ENCODE measurements around the gene PEX6. TPM values are rescaled to one million over a fixed set of nuclear protein-coding genes. Genes with fewer than 3 reads are reported as not detected.

The PEX6 gene
- 25.9 and 46.8 TPM in 2 replicates for total RNA-seq

GRCh38 chr6:42978839-42979522 is at the start of gene PEX6:
PEX6 (minus strand) TSS chr6:42979181; CDS start chr6:42979150, 31 bp downstream.

GRCh38 chr6:43021270-43022047 is 42.5 kb upstream of the PEX6 start, which contains the start of gene RRP36:
RRP36 (plus strand) TSS chr6:43021623; CDS start chr6:43021655, 32 bp downstream.

GRCh38 chr6:43013843-43014433 is 35.0 kb upstream of the PEX6 start, which contains the start of the genes KLHDC3 and MEA1:
KLHDC3 (plus strand) TSS chr6:43014249; CDS start chr6:43017193, 2,944 bp downstream.
MEA1 (minus strand) TSS chr6:43013946; CDS start chr6:43013813, 133 bp downstream.

GRCh38 chr6:42984001-42984923 is 5.3 kb upstream of the PEX6 start, which contains the start of gene PPP2R5D:
PPP2R5D (plus strand) TSS chr6:42984570; CDS start chr6:42984678, 108 bp downstream.

GRCh38 chr6:42960243-42961019 is 18.6 kb downstream of the PEX6 start, which contains the start of gene GNMT:
GNMT (plus strand) TSS chr6:42960754; CDS start chr6:42960768, 14 bp downstream.

GRCh38 chr6:42928986-42929820 is 49.8 kb downstream of the PEX6 start, which contains the start of gene CNPY3:
CNPY3 (plus strand) TSS chr6:42929480; CDS start chr6:42929571, 91 bp downstream.

GRCh38 chr6:42915732-42916131 is 63.2 kb downstream of the PEX6 start, which contains the start of gene PTCRA:
PTCRA (plus strand) TSS chr6:42916053; CDS start chr6:42916070, 17 bp downstream.

Other genes starting within 250 kb of the PEX6 start
- gene TBCC, start 233.1 kb downstream of the PEX6 start, total RNA-seq, result 29.9 and 42.6 TPM in 2 replicates
- 2.9 and 5.4 TPM in 2 replicates for gene BICRAL, start 197.1 kb downstream of the PEX6 start, total RNA-seq
- gene RPL7L1, start 99.6 kb downstream of the PEX6 start, total RNA-seq, result 162 and 174 TPM in 2 replicates
- gene PTCRA, start 63.1 kb downstream of the PEX6 start, total RNA-seq, result 0.19 TPM in 1 of 2 replicates, not detected in the other
- gene CNPY3, start 49.7 kb downstream of the PEX6 start, total RNA-seq, result 38.3 and 44.8 TPM in 2 replicates
- 0.19 TPM in 1 of 2 replicates, not detected in the other for gene GNMT, start 18.4 kb downstream of the PEX6 start, total RNA-seq
- 39.7 and 47.4 TPM in 2 replicates for gene PPP2R5D, start 5.4 kb upstream of the PEX6 start, total RNA-seq
- gene MEA1, start 34.8 kb upstream of the PEX6 start, total RNA-seq, result 65.1 and 125 TPM in 2 replicates
- 64.8 and 107 TPM in 2 replicates for gene KLHDC3, start 35.1 kb upstream of the PEX6 start, total RNA-seq
- gene RRP36, start 42.4 kb upstream of the PEX6 start, total RNA-seq, result 64.3 and 147 TPM in 2 replicates
- 41.0 and 52.4 TPM in 2 replicates for gene CUL7, start 74.7 kb upstream of the PEX6 start, total RNA-seq
- 15.2 and 32.8 TPM in 2 replicates for gene MRPL2, start 80.3 kb upstream of the PEX6 start, total RNA-seq
- gene KLC4, start 80.5 kb upstream of the PEX6 start, total RNA-seq, result 11.5 and 19.4 TPM in 2 replicates
- gene PTK7, start 97.1 kb upstream of the PEX6 start, total RNA-seq, result 47.0 and 107 TPM in 2 replicates
- gene SRF, start 192.1 kb upstream of the PEX6 start, total RNA-seq, result 16.1 and 23.4 TPM in 2 replicates
- 14.0 and 20.3 TPM in 2 replicates for gene CUL9, start 203.0 kb upstream of the PEX6 start, total RNA-seq

Measured in regular cardiac myocyte (primary cell).